Measurements from ENCODE around the gene CATSPERB. TPM values are rescaled to one million over a fixed set of nuclear protein-coding genes. Genes with fewer than 3 reads are reported as not detected.

Gene CATSPERB, protein sequence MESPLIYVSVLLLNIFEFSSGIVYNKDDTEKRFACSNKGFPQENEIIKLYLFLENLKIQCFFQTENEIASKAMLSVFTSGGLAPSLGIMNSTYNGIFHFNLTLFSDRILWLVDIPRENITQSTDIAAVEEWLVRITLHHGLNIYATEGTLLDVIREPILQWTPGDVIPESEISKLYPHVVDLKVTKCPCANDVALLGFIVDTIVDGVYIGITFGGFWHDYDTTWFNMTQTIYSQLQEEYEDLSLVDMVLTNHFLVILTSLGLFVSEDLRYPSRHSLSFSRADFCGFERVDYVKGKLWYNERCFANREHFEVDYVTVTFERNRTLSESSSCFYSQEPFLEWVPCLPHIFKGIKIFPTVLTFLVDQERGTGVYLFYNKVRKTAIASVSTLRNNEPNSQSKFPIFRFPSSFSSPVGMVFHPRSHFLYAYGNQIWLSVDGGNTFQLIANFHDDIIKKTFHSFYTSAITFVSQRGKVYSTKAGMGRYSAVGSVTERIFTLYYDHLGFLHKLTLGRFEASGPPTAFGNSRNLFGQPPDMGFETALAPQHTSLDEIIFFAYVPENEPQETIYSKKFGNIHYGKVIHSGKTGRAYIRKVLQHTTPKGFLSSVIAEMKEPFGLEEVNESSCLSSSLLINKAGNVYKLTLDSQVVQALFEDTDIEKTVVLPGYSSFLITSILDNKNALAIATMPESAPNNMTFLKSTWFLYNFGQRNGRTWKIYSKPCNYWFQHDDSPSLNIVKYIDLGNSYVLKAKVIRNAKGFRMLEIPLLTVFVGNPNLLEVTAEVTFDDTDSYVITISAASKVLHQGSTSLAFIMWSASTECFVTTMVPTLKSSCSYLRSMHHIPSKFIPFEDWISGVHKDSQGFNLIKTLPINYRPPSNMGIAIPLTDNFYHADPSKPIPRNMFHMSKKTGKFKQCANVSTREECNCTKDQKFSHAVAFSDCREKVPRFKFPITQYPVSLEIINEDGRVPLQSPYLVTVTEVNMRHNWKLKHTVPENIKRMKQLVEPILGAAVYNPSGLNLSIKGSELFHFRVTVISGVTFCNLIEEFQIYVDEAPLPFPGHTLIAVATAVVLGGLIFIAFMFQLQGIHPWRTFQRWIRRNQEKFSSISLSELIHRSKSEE
- 10 to 100 TPM in 1 of 4 donors, 1 to 10 TPM in 2, under 1 TPM in 1; 0.83 to 11.6 (median 7.6) TPM for total RNA-seq

DNA sequence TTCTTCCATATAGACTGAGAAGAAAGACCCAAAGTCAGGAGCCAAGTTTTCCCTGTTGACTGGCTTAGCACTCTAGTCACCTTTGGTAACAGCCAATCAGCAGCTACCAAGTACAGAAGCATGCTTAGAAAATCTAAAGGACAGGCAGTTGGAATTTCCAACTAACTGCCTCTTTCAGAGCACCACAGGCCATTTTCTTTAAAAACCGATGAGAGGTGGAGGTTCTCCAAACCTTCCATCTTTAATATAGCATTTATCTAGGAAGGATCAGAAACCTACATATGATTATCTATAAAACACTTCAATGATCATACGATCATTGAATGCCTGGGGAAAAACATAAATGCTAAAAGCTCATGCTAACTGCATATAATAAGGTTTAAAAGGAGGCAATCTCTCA, at the start of gene CATSPERB:
Gene CATSPERB, minus strand, starts transcription at position 101 of the 400 bp plus-strand sequence. CDS start 2,607 bp downstream, outside the sequence.
- H3K4me3 ChIP-seq: no peak within 1 kb of the TSS
- DNase-seq: no peak
- H3K9me3 ChIP-seq: no peaks in the 10 kb centered on the region
- no peaks in the 10 kb centered on the region for H3K27me3 ChIP-seq
- no peaks in the 10 kb centered on the region for H3K36me3 ChIP-seq
- H3K4me1 ChIP-seq: no peaks in the 10 kb centered on the region
- no peak within 1 kb of the TSS for H3K27ac ChIP-seq
- TF ChIP-seq, protein P1, sequence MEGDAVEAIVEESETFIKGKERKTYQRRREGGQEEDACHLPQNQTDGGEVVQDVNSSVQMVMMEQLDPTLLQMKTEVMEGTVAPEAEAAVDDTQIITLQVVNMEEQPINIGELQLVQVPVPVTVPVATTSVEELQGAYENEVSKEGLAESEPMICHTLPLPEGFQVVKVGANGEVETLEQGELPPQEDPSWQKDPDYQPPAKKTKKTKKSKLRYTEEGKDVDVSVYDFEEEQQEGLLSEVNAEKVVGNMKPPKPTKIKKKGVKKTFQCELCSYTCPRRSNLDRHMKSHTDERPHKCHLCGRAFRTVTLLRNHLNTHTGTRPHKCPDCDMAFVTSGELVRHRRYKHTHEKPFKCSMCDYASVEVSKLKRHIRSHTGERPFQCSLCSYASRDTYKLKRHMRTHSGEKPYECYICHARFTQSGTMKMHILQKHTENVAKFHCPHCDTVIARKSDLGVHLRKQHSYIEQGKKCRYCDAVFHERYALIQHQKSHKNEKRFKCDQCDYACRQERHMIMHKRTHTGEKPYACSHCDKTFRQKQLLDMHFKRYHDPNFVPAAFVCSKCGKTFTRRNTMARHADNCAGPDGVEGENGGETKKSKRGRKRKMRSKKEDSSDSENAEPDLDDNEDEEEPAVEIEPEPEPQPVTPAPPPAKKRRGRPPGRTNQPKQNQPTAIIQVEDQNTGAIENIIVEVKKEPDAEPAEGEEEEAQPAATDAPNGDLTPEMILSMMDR (IDR thresholded peaks at IDR 0.05): no peak
- TF ChIP-seq POLR2A (IDR thresholded peaks at IDR 0.05): no peak

DNA sequence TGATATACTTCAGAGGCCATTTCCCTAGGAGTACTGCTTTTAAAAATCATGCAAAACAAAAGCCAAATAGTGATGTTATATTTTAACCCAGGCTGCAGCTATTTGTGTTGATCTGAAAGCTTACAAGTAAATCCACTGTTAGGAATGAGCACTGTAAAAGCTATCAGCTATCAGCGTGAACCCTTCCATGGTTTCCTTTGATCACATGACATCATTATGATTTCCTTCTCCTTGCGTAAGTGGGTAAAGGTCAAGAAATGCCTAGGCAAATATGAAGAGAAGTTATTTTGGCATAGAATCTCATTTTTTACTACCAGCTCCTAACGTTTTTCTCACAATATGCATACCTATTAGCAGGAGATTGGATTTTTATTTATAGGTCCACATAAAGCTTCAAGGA, 48.6 kb upstream of the CATSPERB start:
- TF ChIP-seq POLR2A (IDR thresholded peaks at IDR 0.05): no peak
- TF ChIP-seq, protein P1 (IDR thresholded peaks at IDR 0.05): no peak
- no peak overlapping the region for H3K4me3 ChIP-seq
- H3K36me3 ChIP-seq: no peaks in the 10 kb centered on the region
- no peak for DNase-seq
- no peaks in the 10 kb centered on the region for H3K4me1 ChIP-seq
- no peaks in the 10 kb centered on the region for H3K9me3 ChIP-seq
- no peak overlapping the region for H3K27ac ChIP-seq
- H3K27me3 ChIP-seq: no peaks in the 10 kb centered on the region

DNA sequence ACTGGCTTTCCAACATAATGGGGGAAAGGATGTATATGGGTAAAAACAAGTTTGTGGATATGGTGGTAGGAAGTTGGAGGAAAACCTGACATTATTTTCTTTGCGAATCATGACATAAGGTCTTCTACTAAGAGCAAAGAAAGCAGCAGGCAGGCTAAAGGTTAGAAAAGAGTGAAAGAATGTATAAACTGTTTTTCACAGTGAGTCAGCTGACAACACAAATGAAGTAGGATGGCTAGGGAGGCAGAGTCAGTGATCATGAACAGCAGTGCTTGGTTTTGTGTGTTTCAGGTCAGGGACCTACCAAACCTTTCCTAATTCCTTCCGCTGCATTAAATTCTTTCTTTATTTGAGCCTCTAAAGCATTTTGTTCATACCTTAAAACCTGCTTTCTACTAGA, 46.3 kb upstream of the CATSPERB start:
- no peak for TF ChIP-seq POLR2A (IDR thresholded peaks at IDR 0.05)
- TF ChIP-seq, protein P1 (IDR thresholded peaks at IDR 0.05): no peak
- H3K4me1 ChIP-seq: no peaks in the 10 kb centered on the region
- H3K4me3 ChIP-seq: no peak overlapping the region
- DNase-seq: no peak
- H3K27ac ChIP-seq: no peak overlapping the region
- no peaks in the 10 kb centered on the region for H3K27me3 ChIP-seq
- H3K9me3 ChIP-seq: no peaks in the 10 kb centered on the region
- H3K36me3 ChIP-seq: no peaks in the 10 kb centered on the region

DNA sequence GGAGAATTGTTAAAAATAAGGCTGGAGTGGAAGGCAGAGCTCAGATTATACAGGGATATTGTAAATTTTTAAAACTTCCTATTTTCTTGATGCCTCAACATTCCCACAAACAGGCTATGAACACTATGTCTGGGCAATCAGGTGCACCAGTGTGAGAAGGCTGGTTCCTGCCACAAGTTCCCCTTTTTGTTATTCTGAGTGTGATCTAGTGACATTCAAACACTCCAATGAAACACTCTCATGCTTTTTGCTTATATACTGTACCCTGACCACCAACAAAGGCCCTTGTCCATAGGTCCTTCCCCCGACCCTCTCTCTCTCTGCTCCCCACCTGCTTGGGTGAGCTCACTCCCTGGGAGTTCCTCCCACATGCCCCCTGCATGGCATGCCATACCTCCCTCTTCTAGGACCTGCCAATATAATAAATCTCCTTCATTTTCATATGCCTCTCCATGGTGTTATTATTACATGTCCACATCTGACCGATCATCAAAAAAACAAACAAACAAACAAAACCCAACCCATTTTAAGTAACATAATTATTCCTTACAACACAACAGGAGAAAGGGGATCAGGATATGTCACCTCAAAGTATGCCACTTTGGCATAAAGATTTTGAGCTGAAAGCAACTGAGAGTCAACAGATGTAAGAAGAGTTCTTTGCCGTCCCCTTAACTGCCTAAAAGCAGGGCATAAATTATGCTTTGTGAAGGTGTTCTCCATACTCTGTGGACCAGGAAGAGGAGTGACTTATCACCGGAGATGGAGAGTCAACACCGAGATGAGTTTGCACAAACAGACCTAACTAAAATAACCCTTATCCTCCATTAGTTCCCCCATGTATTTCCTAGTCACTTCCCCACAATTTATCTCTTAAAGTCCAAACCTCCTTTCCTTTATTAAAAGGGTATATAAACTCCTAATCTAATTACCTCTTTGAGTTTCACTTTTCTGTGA, 42.5 kb upstream of the CATSPERB start:
- Histone ChIP-seq H3K4me3 (no peak overlapping the region), H3K27me3 (no peaks in the 10 kb centered on the region), H3K27ac (no peak overlapping the region), H3K4me1 (no peaks in the 10 kb centered on the region), H3K9me3 (no peaks in the 10 kb centered on the region), H3K36me3 (no peaks in the 10 kb centered on the region)
- TF ChIP-seq, protein P1 (IDR thresholded peaks at IDR 0.05): no peak
- no peak for TF ChIP-seq POLR2A (IDR thresholded peaks at IDR 0.05)
- DNase-seq: no peak

All from Peyer's patch (tissue), 4 donors.